ENCODE measurements around the gene ALKBH5.

DNA sequence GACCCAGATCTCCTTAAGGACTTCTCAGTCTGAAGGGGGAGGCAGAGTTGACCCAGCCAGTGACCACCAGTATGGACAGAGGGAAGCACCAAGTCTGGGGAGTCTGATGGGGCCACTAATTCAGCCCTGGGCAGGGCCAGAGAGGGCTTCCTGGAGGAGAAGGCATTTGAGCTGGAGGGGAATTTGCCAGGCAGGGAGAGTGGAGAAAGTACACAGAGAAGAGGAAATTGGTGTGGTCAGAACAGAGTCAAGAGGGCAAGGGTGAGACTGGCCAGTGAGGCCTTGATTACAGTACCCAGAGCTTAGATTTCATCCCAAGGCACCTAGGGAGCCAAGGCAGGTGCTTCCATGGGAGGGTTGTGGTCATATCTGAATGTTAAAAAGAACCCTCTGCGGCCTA is 38.8 kb upstream of the ALKBH5 start:
- TF ChIP-seq, protein P1, sequence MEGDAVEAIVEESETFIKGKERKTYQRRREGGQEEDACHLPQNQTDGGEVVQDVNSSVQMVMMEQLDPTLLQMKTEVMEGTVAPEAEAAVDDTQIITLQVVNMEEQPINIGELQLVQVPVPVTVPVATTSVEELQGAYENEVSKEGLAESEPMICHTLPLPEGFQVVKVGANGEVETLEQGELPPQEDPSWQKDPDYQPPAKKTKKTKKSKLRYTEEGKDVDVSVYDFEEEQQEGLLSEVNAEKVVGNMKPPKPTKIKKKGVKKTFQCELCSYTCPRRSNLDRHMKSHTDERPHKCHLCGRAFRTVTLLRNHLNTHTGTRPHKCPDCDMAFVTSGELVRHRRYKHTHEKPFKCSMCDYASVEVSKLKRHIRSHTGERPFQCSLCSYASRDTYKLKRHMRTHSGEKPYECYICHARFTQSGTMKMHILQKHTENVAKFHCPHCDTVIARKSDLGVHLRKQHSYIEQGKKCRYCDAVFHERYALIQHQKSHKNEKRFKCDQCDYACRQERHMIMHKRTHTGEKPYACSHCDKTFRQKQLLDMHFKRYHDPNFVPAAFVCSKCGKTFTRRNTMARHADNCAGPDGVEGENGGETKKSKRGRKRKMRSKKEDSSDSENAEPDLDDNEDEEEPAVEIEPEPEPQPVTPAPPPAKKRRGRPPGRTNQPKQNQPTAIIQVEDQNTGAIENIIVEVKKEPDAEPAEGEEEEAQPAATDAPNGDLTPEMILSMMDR (conservative IDR thresholded peaks at IDR 0.05 in 1 of 2, IDR thresholded peaks at IDR 0.05 in 1 of 2; ENCODE audit: extremely low read depth in 1 of 2, insufficient read depth in 1 of 2, low read depth in 1 of 2, low read length in 2 of 2), result no peak
- TF ChIP-seq EZH2 (IDR thresholded peaks at IDR 0.05; ENCODE audit: borderline replicate concordance, low read length), result no peak

All from mammary epithelial cell (primary cell).